HPDE6-E6E7 (cell line): ENCODE data around the gene ATP10B.

Experiments used
- DNase-seq: peaks from one replicate; pipeline ENCODE4 v3.0.0; 2011; ENCODE audit warnings: missing footprints; ENCODE audit errors: extremely low spot score

Gene ATP10B

GRCh38 chr5:160638161-160638742 lies 213.8 kb downstream of the ATP10B start:
- no peak for DNase-seq

- DNase-seq: no peak
These were observed 214.5 kb downstream of the ATP10B start for GRCh38 chr5:160637357-160638090.

- DNase-seq: no peak
These were observed 216.3 kb downstream of the ATP10B start for GRCh38 chr5:160635663-160636062.

- DNase-seq: no peak
These were observed 217.0 kb downstream of the ATP10B start for GRCh38 chr5:160635046-160635445.

GRCh38 chr5:160629003-160629402 lies 223.0 kb downstream of the ATP10B start:
- DNase-seq: no peak

- no peak for DNase-seq
These were observed 223.4 kb downstream of the ATP10B start for GRCh38 chr5:160628619-160628968.

GRCh38 chr5:160627921-160628618 lies 223.9 kb downstream of the ATP10B start:
- DNase-seq: no peak

GRCh38 chr5:160626322-160626721 lies 225.7 kb downstream of the ATP10B start:
- no peak for DNase-seq

- DNase-seq: no peak
These were observed 230.5 kb downstream of the ATP10B start for GRCh38 chr5:160621526-160621925.

GRCh38 chr5:160620401-160620800 lies 231.6 kb downstream of the ATP10B start:
- DNase-seq: no peak

- no peak for DNase-seq
These were observed 232.6 kb downstream of the ATP10B start for GRCh38 chr5:160619381-160619780.

- no peak for DNase-seq
These were observed 233.7 kb downstream of the ATP10B start for GRCh38 chr5:160618286-160618685.

GRCh38 chr5:160616712-160617497 lies 235.1 kb downstream of the ATP10B start:
- no peak for DNase-seq

- no peak for DNase-seq
These were observed 237.9 kb downstream of the ATP10B start for GRCh38 chr5:160614136-160614535.

GRCh38 chr5:160605266-160605665 lies 246.7 kb downstream of the ATP10B start:
- no peak for DNase-seq

- no peak for DNase-seq
These were observed 247.5 kb downstream of the ATP10B start for GRCh38 chr5:160604484-160604883.

- DNase-seq: no peak
These were observed 249.3 kb downstream of the ATP10B start for GRCh38 chr5:160602744-160603143.

GRCh38 chr5:160601046-160601445 lies 251.0 kb downstream of the ATP10B start:
- DNase-seq: no peak

GRCh38 chr5:160573318-160573717 lies 278.7 kb downstream of the ATP10B start:
- DNase-seq: no peak

GRCh38 chr5:160567031-160567705 lies 284.8 kb downstream of the ATP10B start:
- no peak for DNase-seq

GRCh38 chr5:160565376-160565775 lies 286.6 kb downstream of the ATP10B start:
- DNase-seq: no peak

- no peak for DNase-seq
These were observed 295.2 kb downstream of the ATP10B start for GRCh38 chr5:160556846-160557245.
